ENCODE data around the gene CFAP65.
A peak's percentile ranks its signal among the peaks of the same experiment; 100 is the strongest.

The CFAP65 gene, protein sequence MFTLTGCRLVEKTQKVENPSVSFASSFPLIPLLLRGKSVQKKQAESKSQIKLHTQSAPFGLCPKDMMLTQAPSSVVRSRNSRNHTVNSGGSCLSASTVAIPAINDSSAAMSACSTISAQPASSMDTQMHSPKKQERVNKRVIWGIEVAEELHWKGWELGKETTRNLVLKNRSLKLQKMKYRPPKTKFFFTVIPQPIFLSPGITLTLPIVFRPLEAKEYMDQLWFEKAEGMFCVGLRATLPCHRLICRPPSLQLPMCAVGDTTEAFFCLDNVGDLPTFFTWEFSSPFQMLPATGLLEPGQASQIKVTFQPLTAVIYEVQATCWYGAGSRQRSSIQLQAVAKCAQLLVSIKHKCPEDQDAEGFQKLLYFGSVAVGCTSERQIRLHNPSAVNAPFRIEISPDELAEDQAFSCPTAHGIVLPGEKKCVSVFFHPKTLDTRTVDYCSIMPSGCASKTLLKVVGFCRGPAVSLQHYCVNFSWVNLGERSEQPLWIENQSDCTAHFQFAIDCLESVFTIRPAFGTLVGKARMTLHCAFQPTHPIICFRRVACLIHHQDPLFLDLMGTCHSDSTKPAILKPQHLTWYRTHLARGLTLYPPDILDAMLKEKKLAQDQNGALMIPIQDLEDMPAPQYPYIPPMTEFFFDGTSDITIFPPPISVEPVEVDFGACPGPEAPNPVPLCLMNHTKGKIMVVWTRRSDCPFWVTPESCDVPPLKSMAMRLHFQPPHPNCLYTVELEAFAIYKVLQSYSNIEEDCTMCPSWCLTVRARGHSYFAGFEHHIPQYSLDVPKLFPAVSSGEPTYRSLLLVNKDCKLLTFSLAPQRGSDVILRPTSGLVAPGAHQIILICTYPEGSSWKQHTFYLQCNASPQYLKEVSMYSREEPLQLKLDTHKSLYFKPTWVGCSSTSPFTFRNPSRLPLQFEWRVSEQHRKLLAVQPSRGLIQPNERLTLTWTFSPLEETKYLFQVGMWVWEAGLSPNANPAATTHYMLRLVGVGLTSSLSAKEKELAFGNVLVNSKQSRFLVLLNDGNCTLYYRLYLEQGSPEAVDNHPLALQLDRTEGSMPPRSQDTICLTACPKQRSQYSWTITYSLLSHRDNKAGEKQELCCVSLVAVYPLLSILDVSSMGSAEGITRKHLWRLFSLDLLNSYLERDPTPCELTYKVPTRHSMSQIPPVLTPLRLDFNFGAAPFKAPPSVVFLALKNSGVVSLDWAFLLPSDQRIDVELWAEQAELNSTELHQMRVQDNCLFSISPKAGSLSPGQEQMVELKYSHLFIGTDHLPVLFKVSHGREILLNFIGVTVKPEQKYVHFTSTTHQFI (N-terminal part only)

DNA sequence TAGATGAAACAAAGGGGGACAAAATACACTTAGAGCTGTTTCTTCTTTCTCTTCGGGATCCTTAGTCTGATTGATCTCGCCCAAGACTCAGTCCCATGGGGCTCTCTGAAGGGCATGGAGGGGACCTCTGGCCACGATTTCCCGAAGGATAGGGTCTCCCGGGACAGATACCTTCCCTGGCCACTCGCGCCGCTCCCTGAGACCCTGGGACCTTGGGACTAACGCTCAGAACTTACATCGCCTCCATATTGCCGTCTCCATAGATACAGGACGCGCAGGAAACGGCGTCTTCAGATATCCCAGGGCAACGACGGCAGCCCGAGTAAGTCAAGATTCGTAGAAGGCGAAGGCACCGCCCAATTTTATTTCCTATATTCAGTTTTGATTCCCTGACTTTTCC is at the start of gene CFAP65:
Gene CFAP65, minus strand, starts transcription at position 265 of the 400 bp plus-strand sequence. CDS start 2,468 bp downstream, outside the sequence.
- peak within 1 kb of the TSS; percentile 60 for H3K4me3 ChIP-seq (ENCODE audit: low read depth, low read length)
- TF ChIP-seq, protein P1, sequence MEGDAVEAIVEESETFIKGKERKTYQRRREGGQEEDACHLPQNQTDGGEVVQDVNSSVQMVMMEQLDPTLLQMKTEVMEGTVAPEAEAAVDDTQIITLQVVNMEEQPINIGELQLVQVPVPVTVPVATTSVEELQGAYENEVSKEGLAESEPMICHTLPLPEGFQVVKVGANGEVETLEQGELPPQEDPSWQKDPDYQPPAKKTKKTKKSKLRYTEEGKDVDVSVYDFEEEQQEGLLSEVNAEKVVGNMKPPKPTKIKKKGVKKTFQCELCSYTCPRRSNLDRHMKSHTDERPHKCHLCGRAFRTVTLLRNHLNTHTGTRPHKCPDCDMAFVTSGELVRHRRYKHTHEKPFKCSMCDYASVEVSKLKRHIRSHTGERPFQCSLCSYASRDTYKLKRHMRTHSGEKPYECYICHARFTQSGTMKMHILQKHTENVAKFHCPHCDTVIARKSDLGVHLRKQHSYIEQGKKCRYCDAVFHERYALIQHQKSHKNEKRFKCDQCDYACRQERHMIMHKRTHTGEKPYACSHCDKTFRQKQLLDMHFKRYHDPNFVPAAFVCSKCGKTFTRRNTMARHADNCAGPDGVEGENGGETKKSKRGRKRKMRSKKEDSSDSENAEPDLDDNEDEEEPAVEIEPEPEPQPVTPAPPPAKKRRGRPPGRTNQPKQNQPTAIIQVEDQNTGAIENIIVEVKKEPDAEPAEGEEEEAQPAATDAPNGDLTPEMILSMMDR (conservative IDR thresholded peaks at IDR 0.05; ENCODE audit: low read depth, low read length), result no peak
- DNase-seq (ENCODE audit: low read depth), result peak; percentile 71

DNA sequence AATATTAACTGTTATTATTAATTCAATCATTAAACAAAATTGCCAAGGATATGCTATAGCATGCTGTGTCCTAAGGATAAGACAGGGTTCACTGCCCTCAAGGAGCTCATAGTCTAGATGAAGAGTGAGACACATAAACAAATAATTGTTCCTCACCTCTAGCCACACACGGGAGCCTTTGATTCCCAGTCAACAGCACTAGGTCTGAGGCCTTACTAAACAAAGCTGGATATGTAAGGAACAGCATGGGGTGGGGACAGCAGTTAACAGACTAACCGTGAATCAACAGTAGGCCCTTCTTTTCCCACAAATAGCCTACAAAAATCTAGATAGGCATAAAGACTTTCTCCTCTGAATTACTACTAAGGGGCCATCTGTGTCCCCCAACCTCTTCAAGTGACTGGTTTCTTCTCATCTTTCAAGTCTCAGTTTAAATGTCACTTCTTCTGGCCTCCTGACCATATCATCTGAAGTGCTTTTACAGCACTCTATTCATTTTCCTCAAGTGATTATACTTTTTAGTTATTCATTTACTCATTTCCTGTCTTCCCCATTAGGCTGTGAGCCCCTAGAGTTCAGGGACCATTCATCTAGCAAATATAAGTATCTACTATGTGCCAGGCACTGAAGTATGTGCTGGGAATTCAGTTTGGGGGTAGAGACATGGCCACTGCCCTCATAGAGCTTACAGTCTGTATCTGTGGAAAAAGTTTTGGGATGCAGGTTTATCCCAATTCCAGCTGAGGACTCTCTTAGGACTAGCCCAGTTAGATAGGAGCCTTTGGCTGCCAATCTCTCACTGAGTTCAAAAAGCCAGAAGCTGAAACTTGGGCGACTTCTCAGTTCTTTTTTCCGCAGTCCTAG is 49.4 kb upstream of the CFAP65 start:
- TF ChIP-seq, protein P1 (conservative IDR thresholded peaks at IDR 0.05; ENCODE audit: low read depth, low read length), result no peak
- no peak for DNase-seq (ENCODE audit: low read depth)
- no peak overlapping the region for H3K4me3 ChIP-seq (ENCODE audit: low read depth, low read length)

DNA sequence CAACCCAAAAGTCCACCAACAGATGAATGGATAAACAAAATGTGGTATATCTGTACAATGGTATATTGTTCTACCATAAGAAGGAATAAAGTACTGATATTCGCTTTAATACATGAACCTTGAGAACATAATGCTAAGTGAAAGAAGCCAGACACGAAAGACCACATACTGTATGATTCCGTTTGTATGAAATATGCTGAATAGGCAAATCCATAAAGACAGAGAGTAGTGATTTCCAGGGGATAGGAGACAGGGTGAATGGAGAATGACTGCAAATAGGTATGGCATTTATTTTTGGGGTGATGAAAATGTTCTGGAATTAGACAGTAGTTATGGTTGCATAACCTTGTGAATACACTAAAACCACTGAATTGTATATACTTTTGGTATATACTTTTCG is 48.0 kb upstream of the CFAP65 start:
- TF ChIP-seq, protein P1 (conservative IDR thresholded peaks at IDR 0.05; ENCODE audit: low read depth, low read length), result no peak
- no peak overlapping the region for H3K4me3 ChIP-seq (ENCODE audit: low read depth, low read length)
- no peak for DNase-seq (ENCODE audit: low read depth)

DNA sequence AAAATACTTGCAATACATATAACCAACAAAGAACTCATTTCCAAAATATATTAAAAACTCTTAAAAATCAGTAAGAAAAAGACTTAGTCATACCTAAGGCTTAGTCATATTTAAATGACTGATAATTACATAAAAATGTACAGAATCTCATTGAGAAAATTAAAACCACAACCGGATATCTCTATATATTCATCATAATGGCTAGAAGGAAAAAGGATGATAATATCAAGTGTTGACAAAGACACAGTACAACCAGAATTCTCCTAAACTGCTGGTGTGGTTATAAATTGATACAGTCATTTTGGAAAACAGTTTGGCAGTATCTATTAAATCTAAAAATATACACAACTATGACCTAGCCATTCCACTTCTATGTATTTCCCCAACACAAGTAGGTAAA is 46.5 kb upstream of the CFAP65 start:
- DNase-seq (ENCODE audit: low read depth), result no peak
- no peak overlapping the region for H3K4me3 ChIP-seq (ENCODE audit: low read depth, low read length)
- TF ChIP-seq, protein P1 (conservative IDR thresholded peaks at IDR 0.05; ENCODE audit: low read depth, low read length), result no peak

DNA sequence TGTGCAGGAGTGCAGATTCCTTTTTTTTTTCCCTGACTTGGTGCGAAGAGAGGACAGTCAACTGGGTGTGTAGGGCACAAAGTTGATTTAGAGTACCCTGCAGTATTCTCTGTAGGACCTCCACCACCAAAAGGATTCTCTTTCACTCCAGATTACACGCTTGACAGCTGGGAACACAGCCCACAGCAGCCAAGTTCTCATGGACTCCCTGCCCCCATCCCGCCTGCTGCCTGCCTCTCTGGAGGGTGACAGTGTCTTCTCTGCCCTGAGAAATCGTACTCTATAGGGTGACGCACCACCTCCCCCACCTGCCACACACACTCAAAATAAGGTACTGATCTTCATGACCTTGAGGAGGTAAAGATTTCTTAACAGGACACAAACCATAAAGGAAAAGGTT is 46.0 kb upstream of the CFAP65 start:
- TF ChIP-seq, protein P1 (conservative IDR thresholded peaks at IDR 0.05; ENCODE audit: low read depth, low read length), result no peak
- no peak for DNase-seq (ENCODE audit: low read depth)
- no peak overlapping the region for H3K4me3 ChIP-seq (ENCODE audit: low read depth, low read length)

DNA sequence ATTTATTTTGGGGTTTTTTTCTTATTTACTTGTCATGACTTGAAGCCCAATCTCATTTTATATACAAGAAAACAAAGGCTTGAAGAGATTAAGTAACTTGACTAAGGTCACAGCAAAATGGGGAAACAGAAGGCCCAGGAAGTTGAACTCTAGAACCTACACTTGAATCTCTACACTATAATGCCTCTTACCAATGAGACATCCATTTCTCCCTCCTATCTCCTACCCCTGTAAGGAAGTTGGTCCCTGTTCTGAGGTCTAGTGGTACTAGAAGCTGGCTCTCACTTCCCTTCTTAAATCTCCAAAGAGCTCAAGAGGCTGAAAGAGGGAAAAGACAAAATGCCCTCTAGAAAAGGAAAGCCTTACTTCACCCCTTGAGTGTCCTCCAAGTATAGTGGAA is 44.9 kb upstream of the CFAP65 start:
- no peak for DNase-seq (ENCODE audit: low read depth)
- TF ChIP-seq, protein P1 (conservative IDR thresholded peaks at IDR 0.05; ENCODE audit: low read depth, low read length), result no peak

More for the DNA sequence above, 44.9 kb upstream of the CFAP65 start:
- H3K4me3 ChIP-seq (ENCODE audit: low read depth, low read length), result no peak overlapping the region
